Breast epithelium (tissue), 3 donors: ENCODE measurements around the gene ANTXR2.

Experiments
- CTCF ChIP-seq, 3 donors: fragments of 450-650 bp; IDR thresholded peaks; one replicate each; pipeline ENCODE4 v1.5.1; 2016 to 2017; ENCODE audit warnings: antibody characterized with exemption in 3 of 3, mild to moderate bottlenecking in 3 of 3, moderate library complexity in 3 of 3
- POLR2AphosphoS5 ChIP-seq, 3 donors: sonication (generic); formaldehyde crosslinking; IDR thresholded peaks; one replicate each; pipeline ENCODE4 v1.6.1; 2017; ENCODE audit warnings: antibody characterized with exemption in 3 of 3

- TF ChIP-seq CTCF (IDR thresholded peaks at IDR 0.05) (no peak), POLR2AphosphoS5 (IDR thresholded peaks at IDR 0.05) (no peak)
These were observed 23.3 kb upstream of the ANTXR2 start for GRCh38 chr4:80096175-80096850.
